ENCODE data around the gene AP1B1. TPM values are rescaled to one million over a fixed set of nuclear protein-coding genes. Genes with fewer than 3 reads are reported as not detected.

The AP1B1 gene
- total RNA-seq, 2 donors from 2014 or later, result 33.8 to 83.7 TPM

DNA sequence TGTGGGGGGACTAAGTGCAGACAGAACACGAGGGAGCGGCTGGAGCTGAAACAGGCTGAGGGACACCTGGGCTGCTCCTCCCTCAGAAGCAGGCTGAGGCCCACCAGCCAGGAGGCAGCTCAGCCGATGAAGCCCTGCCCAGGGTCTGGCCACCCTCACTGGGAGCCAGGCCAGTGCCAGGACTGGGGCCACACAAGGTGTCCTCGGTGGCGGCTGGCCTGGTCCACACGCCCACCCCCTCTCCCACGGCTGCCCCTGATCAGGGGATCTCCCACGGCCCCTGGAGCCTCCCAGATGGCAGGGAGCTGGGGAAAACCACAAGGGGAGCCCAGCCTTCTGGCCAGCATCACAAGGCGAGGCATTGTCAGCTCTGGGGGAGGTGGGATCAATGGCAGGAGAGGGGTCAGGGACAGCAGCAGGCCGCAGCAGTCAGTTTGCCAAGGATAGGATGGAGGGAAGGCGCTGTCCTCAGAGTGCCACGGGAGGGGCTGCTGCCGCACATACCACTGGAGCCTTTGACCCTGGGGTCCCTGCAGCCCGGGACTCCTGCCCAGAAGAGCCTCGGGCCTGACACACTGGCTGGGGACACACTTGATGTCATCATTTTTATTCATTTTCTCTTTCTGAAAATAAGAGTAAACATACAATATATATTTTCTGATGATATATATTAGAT lies 61.1 kb downstream of the AP1B1 start:
- Mint-ChIP-seq H3K36me3 (ENCODE audit: low read depth) (peaks cover 6% of the 10 kb centered on the region), H3K27ac (no peak overlapping the region), H3K4me3 (no peak overlapping the region), H3K4me1 (no peaks in the 10 kb centered on the region), H3K9me3 (no peaks in the 10 kb centered on the region), H3K27me3 (no peaks in the 10 kb centered on the region)
- ATAC-seq (replicated peaks), result no peak

DNA sequence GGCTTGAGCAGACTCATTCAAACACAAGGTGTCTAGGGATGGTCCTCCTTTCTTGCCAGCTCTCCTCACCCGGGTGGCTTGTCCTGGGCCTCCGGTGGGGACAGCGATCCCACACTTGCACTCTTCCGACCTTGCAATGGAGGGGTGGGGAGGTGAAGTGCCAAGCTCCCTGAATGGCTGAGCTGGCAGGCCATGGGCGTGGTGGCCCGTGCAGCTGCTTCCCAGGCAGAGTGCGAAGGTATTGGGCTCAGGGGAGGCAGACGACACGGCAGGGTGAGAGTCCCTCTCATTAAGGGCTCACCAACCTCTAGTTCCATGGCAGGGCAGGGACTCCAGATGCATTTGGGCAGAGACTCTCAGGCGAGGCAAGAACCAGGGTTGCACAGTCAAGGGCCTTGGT lies 61.9 kb downstream of the AP1B1 start:
- no peak for ATAC-seq (replicated peaks)
- Mint-ChIP-seq H3K4me1 (no peaks in the 10 kb centered on the region), H3K27ac (no peak overlapping the region), H3K36me3 (ENCODE audit: low read depth) (peaks cover 6% of the 10 kb centered on the region), H3K27me3 (no peaks in the 10 kb centered on the region), H3K9me3 (no peaks in the 10 kb centered on the region), H3K4me3 (no peak overlapping the region)

DNA sequence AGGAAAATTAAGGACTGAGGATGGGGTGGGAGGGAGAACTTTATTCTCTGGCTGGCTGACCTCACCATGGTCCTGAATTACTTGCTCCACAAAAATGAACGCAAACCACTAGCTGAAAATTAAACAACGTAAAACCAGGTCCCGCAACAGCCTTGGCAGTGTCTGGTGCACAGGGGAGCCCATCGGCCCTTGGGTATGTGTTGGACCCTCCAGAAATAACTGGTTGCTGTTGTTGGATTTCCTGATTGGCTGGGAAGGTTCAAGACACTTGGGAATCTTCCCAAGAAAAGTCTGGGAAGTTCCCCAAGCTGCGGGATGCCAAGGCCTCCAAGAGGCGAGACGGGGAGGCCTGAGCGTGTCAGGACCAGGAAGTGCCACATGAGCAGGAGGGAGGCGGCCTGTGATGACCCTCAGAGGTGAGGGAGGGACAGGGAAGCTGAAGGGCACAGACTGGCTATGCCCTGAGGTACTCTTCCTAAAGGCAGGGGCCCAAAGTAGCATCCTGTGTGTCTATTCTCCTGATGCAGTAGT lies 62.5 kb downstream of the AP1B1 start:
- Mint-ChIP-seq H3K4me3 (no peak overlapping the region), H3K4me1 (no peaks in the 10 kb centered on the region), H3K27me3 (no peaks in the 10 kb centered on the region), H3K9me3 (no peaks in the 10 kb centered on the region), H3K27ac (no peak overlapping the region), H3K36me3 (ENCODE audit: low read depth) (peaks cover 6% of the 10 kb centered on the region)
- ATAC-seq (replicated peaks), result no peak

DNA sequence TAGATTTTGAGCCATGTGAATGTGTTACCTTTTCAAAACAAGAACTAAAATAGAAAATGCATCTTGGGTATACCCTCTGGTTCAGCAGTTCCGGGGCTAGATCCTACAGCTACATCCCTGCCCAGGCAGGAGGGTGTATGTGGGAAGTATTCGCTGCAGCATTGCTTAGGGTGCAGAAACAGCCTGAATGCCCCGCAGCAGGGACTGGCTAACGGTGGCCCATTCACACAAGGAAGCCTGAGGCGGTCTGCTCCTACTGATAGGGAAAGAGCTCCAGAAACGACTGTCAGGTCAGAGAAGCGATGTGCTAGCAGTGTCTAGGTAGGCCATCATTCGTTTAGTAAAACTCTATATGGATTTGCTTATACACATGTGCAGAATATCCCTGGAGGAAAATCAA lies 63.0 kb downstream of the AP1B1 start:
- no peak for ATAC-seq (replicated peaks)
- Mint-ChIP-seq H3K9me3 (no peaks in the 10 kb centered on the region), H3K27ac (no peak overlapping the region)

DNA sequence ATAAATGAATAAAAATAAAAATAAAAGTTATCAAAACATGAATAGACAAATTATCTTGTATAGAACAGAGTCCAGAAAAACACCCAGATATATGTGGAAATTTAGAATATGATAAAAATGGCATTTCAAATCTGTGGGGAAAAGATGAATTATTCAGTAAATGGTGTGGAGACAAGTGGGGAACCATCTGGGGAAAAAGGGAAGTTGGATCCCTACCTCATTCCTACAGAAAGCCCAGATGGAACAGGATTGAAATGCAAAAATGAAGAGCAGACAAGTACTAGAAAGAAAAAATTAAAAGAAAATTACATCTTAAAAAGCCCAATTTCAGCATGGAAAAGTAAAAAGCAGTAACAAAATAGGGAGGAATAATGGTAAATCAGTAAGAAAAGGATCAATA lies 64.7 kb downstream of the AP1B1 start:
- Mint-ChIP-seq H3K36me3 (ENCODE audit: low read depth) (no peaks in the 10 kb centered on the region), H3K9me3 (no peaks in the 10 kb centered on the region), H3K4me3 (no peak overlapping the region), H3K27me3 (no peaks in the 10 kb centered on the region), H3K4me1 (no peaks in the 10 kb centered on the region), H3K27ac (no peak overlapping the region)
- no peak for ATAC-seq (replicated peaks)

More for the DNA sequence above, 63.0 kb downstream of the AP1B1 start:
- Mint-ChIP-seq H3K4me1 (no peaks in the 10 kb centered on the region), H3K36me3 (ENCODE audit: low read depth) (peaks cover 6% of the 10 kb centered on the region), H3K4me3 (no peak overlapping the region), H3K27me3 (no peaks in the 10 kb centered on the region)

DNA sequence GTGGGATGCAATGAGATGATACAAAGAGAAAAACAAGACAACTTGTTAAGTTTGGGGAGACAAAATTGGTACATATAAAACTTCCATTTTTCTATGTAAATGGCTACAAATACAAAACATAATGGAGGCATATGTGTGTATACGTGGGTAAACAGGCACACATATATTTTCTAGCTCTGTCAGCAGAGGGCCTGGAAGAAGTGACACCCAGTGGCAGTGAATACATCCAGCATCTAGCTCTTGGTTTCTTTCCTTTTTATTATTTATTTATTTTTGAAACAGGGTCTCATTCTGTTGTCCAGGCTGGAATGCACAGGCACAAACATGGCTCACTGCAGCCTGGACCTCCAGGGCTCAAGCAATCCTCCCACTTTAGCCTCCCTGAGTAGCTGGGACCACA lies 67.8 kb downstream of the AP1B1 start:
- no peaks in the 10 kb centered on the region for H3K4me1 Mint-ChIP-seq
- no peak for ATAC-seq (replicated peaks)
- H3K27ac Mint-ChIP-seq, result no peak overlapping the region
- H3K27me3 Mint-ChIP-seq, result peaks cover 11% of the 10 kb centered on the region
- no peaks in the 10 kb centered on the region for H3K9me3 Mint-ChIP-seq
- H3K4me3 Mint-ChIP-seq, result no peak overlapping the region
- peaks cover 6% of the 10 kb centered on the region for H3K36me3 Mint-ChIP-seq (ENCODE audit: low read depth)

DNA sequence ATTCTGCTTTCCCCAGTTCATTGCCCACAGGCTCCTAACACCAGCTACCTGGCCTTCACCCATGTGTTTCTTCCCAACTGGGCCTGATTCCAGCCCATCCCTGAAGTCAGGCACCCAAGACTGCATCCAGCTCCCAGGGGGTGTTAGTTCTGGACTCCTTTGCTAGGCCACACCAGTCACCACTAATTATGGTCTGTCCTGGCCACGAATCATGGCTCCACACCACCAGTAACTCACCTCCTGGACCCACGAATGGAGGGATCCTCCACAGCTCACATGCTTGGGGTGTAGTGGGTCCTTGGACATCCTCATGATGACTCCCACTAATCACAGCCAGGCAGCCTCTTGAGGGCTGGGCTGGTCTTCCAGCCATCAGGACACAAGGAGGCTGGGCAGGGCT lies 69.3 kb downstream of the AP1B1 start:
- H3K27ac Mint-ChIP-seq, result no peak overlapping the region
- peaks cover 11% of the 10 kb centered on the region for H3K36me3 Mint-ChIP-seq (ENCODE audit: low read depth)
- H3K9me3 Mint-ChIP-seq, result no peaks in the 10 kb centered on the region
- no peak for ATAC-seq (replicated peaks)
- H3K27me3 Mint-ChIP-seq, result peaks cover 17% of the 10 kb centered on the region
- no peak overlapping the region for H3K4me3 Mint-ChIP-seq
- H3K4me1 Mint-ChIP-seq, result peaks cover 6% of the 10 kb centered on the region

DNA sequence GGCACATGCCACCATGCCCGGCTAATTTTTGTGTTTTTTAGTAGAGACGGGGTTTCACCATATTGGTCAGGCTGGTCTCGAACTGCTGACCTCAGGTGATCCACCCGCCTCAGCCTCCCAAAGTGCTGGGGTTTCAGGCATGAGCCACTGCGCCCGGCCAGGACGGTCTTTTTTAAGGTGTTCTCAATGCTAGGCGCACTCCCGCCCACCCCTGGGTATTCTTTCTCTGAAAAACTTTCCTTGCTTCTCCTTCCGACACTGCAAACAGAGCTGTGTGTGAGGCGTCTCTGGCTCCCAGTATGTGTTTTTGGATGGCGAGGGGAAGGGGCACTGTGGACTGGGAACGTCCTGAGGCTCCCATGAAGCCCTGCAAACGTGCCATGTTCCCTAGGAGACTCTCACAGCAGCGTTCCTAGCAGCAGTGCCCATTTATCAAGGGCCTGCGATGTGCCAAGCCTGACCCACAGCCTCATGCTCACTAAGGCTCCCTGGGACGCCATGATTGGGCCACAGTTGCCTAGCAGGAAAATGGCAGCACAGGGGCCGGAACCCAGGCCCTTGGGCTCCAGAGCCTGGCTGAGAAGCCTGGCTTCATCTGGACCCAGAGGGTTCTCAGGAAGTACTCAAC lies 70.4 kb downstream of the AP1B1 start:
- Mint-ChIP-seq H3K4me3 (no peak overlapping the region), H3K27ac (no peak overlapping the region)
- no peak for ATAC-seq (replicated peaks)

DNA sequence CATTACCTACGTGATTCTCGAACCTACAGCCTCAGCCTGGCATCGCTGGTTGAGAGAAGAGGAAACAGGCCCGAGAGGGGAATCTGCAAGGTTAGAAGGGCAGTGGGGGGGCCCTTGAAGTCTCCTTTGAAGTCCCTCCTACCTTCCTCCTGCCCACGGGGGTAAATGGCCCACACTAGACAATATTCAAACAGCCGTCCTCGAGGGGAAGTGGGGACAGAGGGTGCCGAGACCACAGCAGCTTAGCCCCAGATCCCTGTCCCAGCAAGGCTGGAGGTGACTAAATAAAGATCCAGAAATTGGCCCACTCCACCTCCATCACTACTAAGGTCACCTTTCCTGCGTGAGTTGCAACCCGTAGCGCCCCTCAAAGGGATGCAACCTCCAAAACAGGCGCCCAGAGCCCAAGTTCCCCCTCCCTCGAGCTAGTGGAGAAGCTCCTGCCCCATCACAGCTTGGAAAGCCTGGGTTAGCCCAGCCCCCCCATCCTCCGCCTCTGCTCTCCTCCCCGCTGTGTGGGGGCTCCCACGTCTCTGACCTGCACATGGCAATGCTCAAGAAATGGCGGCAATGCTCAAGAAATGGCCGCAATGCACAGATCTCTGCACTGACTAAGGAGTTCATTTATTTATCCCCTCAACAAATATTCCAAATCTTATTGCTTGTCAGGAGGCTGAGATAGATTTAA lies 72.1 kb downstream of the AP1B1 start:
- Mint-ChIP-seq H3K27ac (no peak overlapping the region), H3K27me3 (peaks cover 34% of the 10 kb centered on the region), H3K9me3 (no peaks in the 10 kb centered on the region), H3K36me3 (ENCODE audit: low read depth) (peaks cover 12% of the 10 kb centered on the region), H3K4me1 (peaks cover 10% of the 10 kb centered on the region), H3K4me3 (peak overlapping the region; percentile 9)
- no peak for ATAC-seq (replicated peaks)

More for the DNA sequence above, 70.4 kb downstream of the AP1B1 start:
- Mint-ChIP-seq H3K4me1 (peaks cover 10% of the 10 kb centered on the region), H3K27me3 (peaks cover 23% of the 10 kb centered on the region), H3K9me3 (no peaks in the 10 kb centered on the region), H3K36me3 (ENCODE audit: low read depth) (peaks cover 12% of the 10 kb centered on the region)

DNA sequence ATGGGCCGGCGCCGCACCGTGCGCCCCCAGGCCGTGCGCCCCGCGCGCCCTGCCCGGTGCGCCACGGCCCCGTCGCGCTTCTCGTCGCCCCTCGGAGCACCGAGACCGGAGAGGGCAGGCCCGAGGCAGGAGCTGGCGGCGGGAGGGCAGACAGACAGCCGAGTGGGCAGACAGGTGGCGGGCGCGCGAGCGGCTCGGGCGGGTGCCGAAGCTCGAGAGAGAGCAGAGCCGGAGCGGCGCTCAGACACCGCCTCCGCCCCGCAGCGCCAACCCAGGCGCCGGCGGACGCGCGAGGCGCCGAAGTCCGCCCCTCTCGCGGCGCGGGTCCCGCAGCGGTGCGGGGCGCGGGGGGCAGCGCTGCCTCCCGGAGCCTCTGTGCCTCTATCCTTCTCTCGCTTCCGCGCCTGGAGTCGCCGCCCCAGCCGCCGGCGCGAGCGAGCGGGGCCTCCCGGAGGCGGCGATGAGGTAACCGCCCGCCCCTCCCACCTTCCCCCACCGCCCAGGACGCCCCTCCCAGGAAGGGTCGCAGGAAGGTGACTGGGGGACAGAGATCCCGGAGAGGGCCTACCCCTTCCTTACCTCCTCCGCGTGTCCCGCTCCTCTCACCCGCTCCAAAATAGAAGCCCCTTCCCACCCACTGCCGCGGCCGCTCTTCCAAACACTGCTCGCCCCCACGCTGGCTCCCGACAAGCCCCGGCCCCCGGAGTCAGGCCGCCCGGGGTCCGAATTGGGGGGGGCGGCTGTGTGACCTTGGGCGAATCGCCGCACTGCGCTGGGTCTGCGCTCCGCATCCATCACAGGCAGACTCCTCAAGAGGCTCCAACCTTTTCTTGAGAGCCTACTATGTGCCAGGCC lies 72.9 kb downstream of the AP1B1 start, which contains the start of gene RASL10A:
Gene RASL10A (minus strand): TSS at position 412 of the 855 bp plus-strand sequence. CDS start 451 bp downstream, outside the sequence.
- Mint-ChIP-seq H3K9me3 (no peaks in the 10 kb centered on the region), H3K27ac (no peak within 1 kb of the TSS), H3K4me1 (peaks cover 10% of the 10 kb centered on the region), H3K4me3 (peak within 1 kb of the TSS; percentile 43), H3K36me3 (ENCODE audit: low read depth) (peaks cover 12% of the 10 kb centered on the region), H3K27me3 (peaks cover 34% of the 10 kb centered on the region)
- ATAC-seq (replicated peaks), result no peak

DNA sequence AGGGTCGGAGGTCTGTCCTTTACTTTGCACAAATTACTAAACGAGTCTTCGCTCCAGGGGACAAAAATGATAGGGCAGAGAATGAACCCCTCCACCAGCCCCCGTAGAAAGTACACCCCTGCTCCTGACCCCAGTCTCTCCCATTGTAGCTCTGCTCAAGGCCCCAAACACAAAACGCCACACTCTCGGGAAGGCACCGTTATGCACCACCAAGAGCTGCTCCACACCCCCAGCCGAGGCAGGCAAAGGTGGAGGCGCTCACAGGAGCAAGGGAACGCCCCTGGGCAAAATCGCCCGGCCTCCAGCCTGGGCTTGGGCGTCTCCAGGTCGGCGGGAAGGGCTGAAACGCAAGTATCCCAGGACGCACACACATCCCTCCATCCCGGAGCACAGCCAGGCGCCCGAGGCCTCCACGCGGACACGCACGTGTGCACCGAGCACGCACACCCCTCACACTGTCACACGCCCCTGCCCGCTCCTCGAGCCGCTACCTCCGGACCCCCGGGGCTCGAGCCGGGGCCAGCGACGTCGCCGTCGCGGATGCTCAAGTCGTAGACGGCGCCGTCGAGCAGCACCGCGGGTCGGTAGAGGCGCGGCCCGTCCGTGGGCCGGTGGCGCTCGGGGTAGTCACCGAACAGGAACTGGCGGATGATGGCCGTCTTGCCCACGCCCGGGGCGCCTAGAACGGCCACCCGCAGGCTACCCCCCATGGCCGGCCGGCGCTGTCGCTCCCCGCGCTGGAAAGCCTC lies 73.7 kb downstream of the AP1B1 start:
- no peak overlapping the region for H3K27ac Mint-ChIP-seq

DNA sequence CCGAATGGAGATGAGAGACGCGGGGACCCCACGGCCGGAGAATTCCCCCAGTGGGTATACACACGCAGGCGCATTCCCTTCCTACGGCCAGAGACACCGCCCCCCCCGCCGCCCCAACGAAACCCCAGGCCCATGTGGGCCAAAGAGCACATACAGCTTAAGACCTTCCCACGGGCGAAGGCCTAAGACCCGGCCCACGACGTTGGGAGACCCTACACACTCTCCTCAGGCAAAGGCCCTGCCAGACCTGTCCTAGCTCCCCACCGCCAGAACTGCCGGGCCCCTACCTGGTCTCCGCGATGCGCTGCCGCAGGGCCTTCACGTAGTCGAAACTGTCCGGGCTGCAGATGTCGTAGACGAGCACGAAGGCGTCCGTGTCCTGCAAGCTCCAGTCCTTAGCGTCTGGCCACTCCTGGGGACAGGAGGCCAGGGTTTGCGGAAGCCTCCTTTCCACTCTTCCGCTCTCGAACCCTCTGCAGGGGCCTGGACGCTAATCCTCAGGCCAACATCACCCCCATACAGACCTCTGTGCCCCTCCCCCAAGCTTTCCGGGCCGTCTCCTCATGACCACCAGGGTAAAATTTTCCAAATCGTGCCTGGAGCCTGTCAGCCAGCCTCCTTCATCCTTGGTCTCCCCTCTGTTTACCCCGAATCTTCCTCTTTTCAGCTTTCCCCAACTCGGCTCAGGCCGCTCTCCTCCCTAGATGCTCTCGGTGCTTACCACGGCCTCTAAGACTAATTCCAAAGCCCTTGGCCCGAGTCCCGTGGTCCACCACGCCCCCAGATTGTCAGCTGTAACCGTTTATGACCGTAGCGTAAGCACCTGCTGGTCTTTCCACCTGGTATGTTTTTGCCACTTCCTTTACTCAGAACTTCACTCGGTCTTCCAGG lies 74.5 kb downstream of the AP1B1 start:
- peak overlapping the region; percentile 43 for H3K4me3 Mint-ChIP-seq
- ATAC-seq (replicated peaks), result no peak

More for the DNA sequence above, 73.7 kb downstream of the AP1B1 start:
- no peak for ATAC-seq (replicated peaks)
- Mint-ChIP-seq H3K4me1 (peaks cover 10% of the 10 kb centered on the region), H3K4me3 (peak overlapping the region; percentile 43), H3K27me3 (peaks cover 34% of the 10 kb centered on the region), H3K36me3 (ENCODE audit: low read depth) (peaks cover 12% of the 10 kb centered on the region), H3K9me3 (no peaks in the 10 kb centered on the region)

DNA sequence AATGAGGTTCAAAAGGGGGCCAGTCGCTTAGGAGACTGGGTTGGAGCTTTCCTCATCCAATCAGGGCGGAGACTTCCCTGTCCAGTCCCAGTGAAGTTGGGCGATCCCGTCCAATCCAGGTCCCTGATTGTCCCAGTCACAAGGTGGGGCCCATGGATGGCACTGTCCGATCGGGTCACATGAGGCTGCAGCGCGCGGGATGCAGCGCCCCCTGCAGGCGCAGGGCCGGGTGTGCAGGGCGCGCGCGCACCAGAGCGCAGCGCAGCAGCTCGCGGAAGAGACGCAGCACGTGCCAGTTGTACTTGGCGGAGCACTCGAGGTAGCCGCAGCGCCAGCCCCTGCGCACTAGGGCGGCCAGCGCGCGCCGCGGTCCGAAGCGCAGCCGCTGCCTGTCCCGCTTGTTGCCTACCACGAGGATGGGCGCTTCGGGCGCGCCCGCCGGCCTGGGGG lies 75.2 kb downstream of the AP1B1 start:
- H3K36me3 Mint-ChIP-seq (ENCODE audit: low read depth), result peaks cover 12% of the 10 kb centered on the region
- H3K27me3 Mint-ChIP-seq, result peaks cover 34% of the 10 kb centered on the region
- H3K4me1 Mint-ChIP-seq, result peaks cover 10% of the 10 kb centered on the region
- H3K27ac Mint-ChIP-seq, result no peak overlapping the region
- ATAC-seq (replicated peaks), result no peak
- H3K4me3 Mint-ChIP-seq, result no peak overlapping the region
- no peaks in the 10 kb centered on the region for H3K9me3 Mint-ChIP-seq

More for the DNA sequence above, 74.5 kb downstream of the AP1B1 start:
- Mint-ChIP-seq H3K36me3 (ENCODE audit: low read depth) (peaks cover 12% of the 10 kb centered on the region), H3K4me1 (peaks cover 10% of the 10 kb centered on the region), H3K9me3 (no peaks in the 10 kb centered on the region), H3K27me3 (peaks cover 34% of the 10 kb centered on the region), H3K27ac (no peak overlapping the region)

Data from activated T-helper 17 cell treated with anti-CD3 and anti-CD28 coated beads, Interleukin-2, amount 50 U/mL, for 72 hours (primary cell).